ENCODE measurements around the gene COL23A1.

DNA sequence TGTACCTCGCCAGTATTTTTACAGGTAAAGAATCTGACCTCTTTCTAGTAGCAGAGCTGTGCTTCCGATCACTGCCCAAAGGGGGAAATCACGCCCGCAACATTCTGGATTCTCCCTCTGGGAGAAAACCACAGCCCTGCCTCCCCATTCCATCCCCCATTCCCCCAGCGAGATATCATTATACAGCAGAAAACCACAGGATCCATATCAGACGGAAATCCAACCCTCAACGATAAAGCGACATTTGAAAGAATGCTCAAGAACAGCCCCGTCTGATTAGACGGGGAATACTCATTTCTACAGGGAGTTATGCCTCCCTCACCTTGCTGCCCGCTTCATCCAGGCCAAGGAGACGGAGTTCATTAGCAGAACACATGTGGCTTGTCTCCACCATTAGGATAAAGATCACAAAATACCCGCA lies 172.8 kb downstream of the COL23A1 start:
- TF ChIP-seq, protein P1, sequence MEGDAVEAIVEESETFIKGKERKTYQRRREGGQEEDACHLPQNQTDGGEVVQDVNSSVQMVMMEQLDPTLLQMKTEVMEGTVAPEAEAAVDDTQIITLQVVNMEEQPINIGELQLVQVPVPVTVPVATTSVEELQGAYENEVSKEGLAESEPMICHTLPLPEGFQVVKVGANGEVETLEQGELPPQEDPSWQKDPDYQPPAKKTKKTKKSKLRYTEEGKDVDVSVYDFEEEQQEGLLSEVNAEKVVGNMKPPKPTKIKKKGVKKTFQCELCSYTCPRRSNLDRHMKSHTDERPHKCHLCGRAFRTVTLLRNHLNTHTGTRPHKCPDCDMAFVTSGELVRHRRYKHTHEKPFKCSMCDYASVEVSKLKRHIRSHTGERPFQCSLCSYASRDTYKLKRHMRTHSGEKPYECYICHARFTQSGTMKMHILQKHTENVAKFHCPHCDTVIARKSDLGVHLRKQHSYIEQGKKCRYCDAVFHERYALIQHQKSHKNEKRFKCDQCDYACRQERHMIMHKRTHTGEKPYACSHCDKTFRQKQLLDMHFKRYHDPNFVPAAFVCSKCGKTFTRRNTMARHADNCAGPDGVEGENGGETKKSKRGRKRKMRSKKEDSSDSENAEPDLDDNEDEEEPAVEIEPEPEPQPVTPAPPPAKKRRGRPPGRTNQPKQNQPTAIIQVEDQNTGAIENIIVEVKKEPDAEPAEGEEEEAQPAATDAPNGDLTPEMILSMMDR (IDR thresholded peaks at IDR 0.05) = no peak
- TF ChIP-seq POLR2A (IDR thresholded peaks at IDR 0.05) (no peak), EP300 (IDR thresholded peaks at IDR 0.05) (no peak)

All from tibial nerve (tissue), 4 donors.